Muscle layer of duodenum (tissue), 2 donors: ENCODE results near the gene CAPZA1.

ENCODE experiments used
- H3K27ac ChIP-seq: one replicate; pipeline ENCODE4 v1.7.0; 2013; ENCODE audit warnings: mild to moderate bottlenecking, low read length
- H3K27me3 ChIP-seq: one replicate; pipeline ENCODE4 v1.7.0; 2013; ENCODE audit warnings: low read depth, mild to moderate bottlenecking, control low read depth, low read length
- H3K36me3 ChIP-seq, 2 donors: one replicate each; pipeline ENCODE4 v1.7.0; 2013; ENCODE audit warnings: low read length in 2 of 2, control low read depth in 1 of 2, mild to moderate bottlenecking in 1 of 2; ENCODE audit not compliant: insufficient read depth in 2 of 2, control insufficient read depth in 1 of 2
- H3K4me1 ChIP-seq, 2 donors: one replicate each; pipeline ENCODE4 v1.7.0; 2013; ENCODE audit warnings: low read length in 2 of 2, mild to moderate bottlenecking in 2 of 2, control low read depth in 1 of 2, moderate library complexity in 1 of 2; ENCODE audit not compliant: insufficient read depth in 2 of 2, control insufficient read depth in 1 of 2
- H3K4me3 ChIP-seq, 2 donors: one replicate each; pipeline ENCODE4 v1.7.0; 2013; ENCODE audit warnings: low read length in 2 of 2, low read depth in 1 of 2, mild to moderate bottlenecking in 1 of 2
- H3K9me3 ChIP-seq, 2 donors: one replicate each; pipeline ENCODE4 v1.7.0; 2013; ENCODE audit warnings: low read length in 2 of 2, control low read depth in 1 of 2, mild to moderate bottlenecking in 1 of 2; ENCODE audit not compliant: control insufficient read depth in 1 of 2
- donor health status: healthy.

CAPZA1 gene

GRCh38 chr1:112703706-112704105 lies 84.1 kb downstream of the CAPZA1 start:
- Histone ChIP-seq H3K4me1 (peaks cover 56 to 62% of the 10 kb centered on the region in 2 donors), H3K27ac (peak overlapping the region; percentile 90), H3K27me3 (no peaks in the 10 kb centered on the region), H3K36me3 (peaks cover 19 to 22% of the 10 kb centered on the region in 2 donors), H3K9me3 (no peaks in the 10 kb centered on the region), H3K4me3 (no peak overlapping the region)

- Histone ChIP-seq H3K4me3 (peak overlapping the region; percentile 80 to 83), H3K9me3 (no peaks in the 10 kb centered on the region), H3K4me1 (peaks cover 50 to 54% of the 10 kb centered on the region in 2 donors), H3K36me3 (peaks cover 14 to 18% of the 10 kb centered on the region in 2 donors), H3K27me3 (no peaks in the 10 kb centered on the region), H3K27ac (peak overlapping the region; percentile 90)
Measured at GRCh38 chr1:112704391-112704933, 84.8 kb downstream of the CAPZA1 start.

GRCh38 chr1:112704934-112705627 lies 85.4 kb downstream of the CAPZA1 start:
- Histone ChIP-seq H3K36me3 (peaks cover 12 to 14% of the 10 kb centered on the region in 2 donors), H3K4me1 (peaks cover 44 to 48% of the 10 kb centered on the region in 2 donors), H3K27ac (peak overlapping the region; percentile 90), H3K4me3 (peak overlapping the region; percentile 80 to 83), H3K9me3 (no peaks in the 10 kb centered on the region), H3K27me3 (no peaks in the 10 kb centered on the region)

- Histone ChIP-seq H3K27ac (peak within 1 kb of the TSS; percentile 90), H3K27me3 (no peaks in the 10 kb centered on the region), H3K4me3 (peak within 1 kb of the TSS; percentile 80 to 83), H3K4me1 (peaks cover 28 to 32% of the 10 kb centered on the region in 2 donors), H3K9me3 (no peaks in the 10 kb centered on the region), H3K36me3 (peaks cover 11 to 14% of the 10 kb centered on the region in 2 donors)
Measured at GRCh38 chr1:112706505-112707220, 87.0 kb downstream of the CAPZA1 start, which contains the start of gene RHOC. RHOC (minus strand) TSS chr1:112707127; CDS start chr1:112703799, 3,328 bp downstream.

- H3K4me3 ChIP-seq, result peak overlapping the region; percentile 37 to 83
- no peak overlapping the region for H3K27ac ChIP-seq
- no peaks in the 10 kb centered on the region for H3K27me3 ChIP-seq
- H3K36me3 ChIP-seq, result peaks cover 6 to 14% of the 10 kb centered on the region in 2 donors
- no peaks in the 10 kb centered on the region for H3K9me3 ChIP-seq
- H3K4me1 ChIP-seq, result peaks cover 25% of the 10 kb centered on the region in 2 donors
Measured at GRCh38 chr1:112707221-112708001, 87.8 kb downstream of the CAPZA1 start.

- H3K27ac ChIP-seq, result no peak overlapping the region
- H3K4me1 ChIP-seq, result peaks cover 19 to 25% of the 10 kb centered on the region in 2 donors
Measured at GRCh38 chr1:112708002-112708448, 88.4 kb downstream of the CAPZA1 start.

GRCh38 chr1:112708489-112708888 lies 88.9 kb downstream of the CAPZA1 start:
- H3K4me3 ChIP-seq, result no peak overlapping the region
- H3K9me3 ChIP-seq, result no peaks in the 10 kb centered on the region
- no peaks in the 10 kb centered on the region for H3K27me3 ChIP-seq
- peaks cover 19 to 21% of the 10 kb centered on the region in 2 donors for H3K4me1 ChIP-seq
- peaks cover 0 to 4% of the 10 kb centered on the region in 2 donors for H3K36me3 ChIP-seq
- no peak overlapping the region for H3K27ac ChIP-seq

More at GRCh38 chr1:112708002-112708448, 88.4 kb downstream of the CAPZA1 start:
- peaks cover 0 to 7% of the 10 kb centered on the region in 2 donors for H3K36me3 ChIP-seq
- H3K9me3 ChIP-seq, result no peaks in the 10 kb centered on the region
- H3K4me3 ChIP-seq, result no peak overlapping the region
- no peaks in the 10 kb centered on the region for H3K27me3 ChIP-seq

GRCh38 chr1:112710159-112710558 lies 90.5 kb downstream of the CAPZA1 start:
- Histone ChIP-seq H3K27me3 (no peaks in the 10 kb centered on the region), H3K4me3 (no peak overlapping the region), H3K4me1 (peaks cover 10 to 21% of the 10 kb centered on the region in 2 donors), H3K36me3 (no peaks in the 10 kb centered on the region), H3K9me3 (no peaks in the 10 kb centered on the region), H3K27ac (no peak overlapping the region)

GRCh38 chr1:112710586-112710985 lies 91.0 kb downstream of the CAPZA1 start:
- no peak overlapping the region for H3K4me3 ChIP-seq
- no peaks in the 10 kb centered on the region for H3K9me3 ChIP-seq
- H3K27ac ChIP-seq, result no peak overlapping the region
- H3K27me3 ChIP-seq, result no peaks in the 10 kb centered on the region
- H3K36me3 ChIP-seq, result no peaks in the 10 kb centered on the region
- peaks cover 8 to 23% of the 10 kb centered on the region in 2 donors for H3K4me1 ChIP-seq

GRCh38 chr1:112711041-112711440 lies 91.4 kb downstream of the CAPZA1 start:
- H3K4me1 ChIP-seq, result peaks cover 3 to 28% of the 10 kb centered on the region in 2 donors
- H3K27ac ChIP-seq, result no peak overlapping the region
- no peaks in the 10 kb centered on the region for H3K27me3 ChIP-seq

More at GRCh38 chr1:112711041-112711440, 91.4 kb downstream of the CAPZA1 start:
- no peak overlapping the region for H3K4me3 ChIP-seq
- no peaks in the 10 kb centered on the region for H3K9me3 ChIP-seq
- no peaks in the 10 kb centered on the region for H3K36me3 ChIP-seq
